ENCODE data around the gene FAF2.

GRCh38 chr5:176536902-176537553, 88.8 kb downstream of the FAF2 start, which contains the start of gene RNF44:
- peak; percentile 71 to 79 for TF ChIP-seq POLR2AphosphoS5 (IDR thresholded peaks at IDR 0.05)
- TF ChIP-seq POLR2A (IDR thresholded peaks at IDR 0.05; ENCODE audit: low read depth): peak; percentile 59
